ENCODE results near the gene ALOX12.
A peak's percentile ranks its signal among the peaks of the same experiment; 100 is the strongest.

The ALOX12 gene

DNA sequence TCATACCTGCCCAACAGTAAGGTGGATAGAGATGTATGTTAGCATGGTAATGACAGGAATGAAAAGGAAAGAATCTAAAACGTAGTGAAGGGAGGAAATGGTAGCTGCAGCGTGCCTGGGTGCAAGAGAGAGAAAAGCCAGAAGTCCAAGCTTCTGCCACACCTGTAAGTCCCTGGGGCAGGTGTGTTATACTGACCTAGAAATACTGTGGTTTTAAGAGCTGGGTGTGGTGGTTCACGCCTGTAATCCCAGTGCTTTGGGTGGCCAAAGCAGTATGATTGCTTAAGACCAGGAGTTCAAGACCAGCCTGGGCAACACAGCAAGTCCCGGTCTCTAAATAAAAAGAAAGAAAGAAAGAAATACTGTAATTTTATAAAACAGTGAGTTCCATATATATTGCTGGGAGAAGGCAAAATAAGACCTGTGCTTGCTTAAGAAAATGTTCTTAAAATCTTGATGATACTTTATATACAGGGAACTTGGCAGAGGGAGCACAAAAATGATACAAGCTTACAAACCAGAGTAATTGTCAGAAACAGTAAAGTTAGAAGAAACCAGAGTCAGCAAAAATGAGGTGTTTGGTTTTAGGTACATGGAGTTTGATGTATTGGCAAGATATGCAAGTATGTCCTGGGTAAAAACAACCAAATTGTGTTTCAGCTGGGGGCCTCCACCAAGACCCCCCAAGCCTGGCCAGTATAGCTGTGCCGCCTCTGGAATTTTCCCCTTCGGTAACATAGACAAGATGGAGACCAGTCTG, 6.6 kb downstream of the ALOX12 start:
- no peak for DNase-seq

- DNase-seq: no peak
Observed at GRCh38 chr17:7003745-7004144, 7.9 kb downstream of the ALOX12 start.

GRCh38 chr17:7004398-7005253, 8.8 kb downstream of the ALOX12 start:
- DNase-seq: peak; percentile 64 to 81

DNA sequence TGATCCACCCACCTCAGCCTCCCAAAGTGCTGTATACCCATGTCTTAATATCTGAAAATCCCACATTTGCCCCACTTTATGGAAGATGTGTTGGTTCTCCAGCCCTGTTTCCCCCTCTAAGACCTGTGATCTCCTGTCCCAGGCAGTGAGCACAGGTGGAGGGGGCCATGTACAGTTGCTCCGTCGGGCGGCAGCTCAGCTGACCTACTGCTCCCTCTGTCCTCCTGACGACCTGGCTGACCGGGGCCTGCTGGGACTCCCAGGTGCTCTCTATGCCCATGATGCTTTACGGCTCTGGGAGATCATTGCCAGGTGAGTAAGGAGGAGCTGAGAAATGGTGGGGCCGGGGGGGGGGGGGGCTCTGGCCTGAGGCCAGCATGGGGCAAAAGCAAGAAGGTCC, 9.9 kb downstream of the ALOX12 start:
- no peak for DNase-seq

DNA sequence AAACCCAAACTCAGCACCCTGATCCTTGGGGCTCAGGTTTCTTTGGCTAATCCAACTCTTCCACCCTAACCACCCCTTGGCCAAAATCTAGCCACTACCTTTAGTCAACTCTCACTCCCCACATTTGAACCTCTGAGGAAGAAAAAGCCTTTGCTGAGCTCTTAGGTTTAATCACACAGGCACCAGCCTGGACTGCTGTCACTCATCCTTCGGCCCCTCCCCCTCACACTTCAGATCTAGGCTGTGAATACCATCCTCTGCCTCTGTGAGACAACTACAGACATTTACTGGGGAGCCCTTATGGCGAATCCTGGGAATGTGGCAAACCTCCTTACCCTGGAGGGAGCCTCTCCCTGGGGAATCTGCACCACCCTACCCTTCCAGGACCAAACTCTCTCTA, 11.3 kb downstream of the ALOX12 start:
- DNase-seq: no peak

GRCh38 chr17:7010523-7010922, 14.7 kb downstream of the ALOX12 start:
- no peak for DNase-seq

GRCh38 chr17:7011415-7011814, 15.6 kb downstream of the ALOX12 start:
- DNase-seq: no peak

DNA sequence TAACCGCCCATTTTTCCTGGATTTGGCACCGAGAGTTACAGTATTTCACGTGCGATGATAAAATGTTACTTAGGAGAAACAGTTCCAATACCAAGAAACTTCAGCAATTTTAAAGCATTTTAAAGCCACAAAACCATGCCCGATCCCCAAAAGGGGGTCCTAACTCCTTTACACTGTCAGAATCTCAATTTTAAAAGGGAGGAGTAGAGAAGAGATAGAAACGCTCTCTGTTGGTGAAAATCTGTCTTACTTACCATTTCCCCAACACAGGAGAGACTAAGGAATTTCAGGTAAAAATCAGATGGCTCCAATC, 16.0 kb downstream of the ALOX12 start:
- no peak for DNase-seq

DNA sequence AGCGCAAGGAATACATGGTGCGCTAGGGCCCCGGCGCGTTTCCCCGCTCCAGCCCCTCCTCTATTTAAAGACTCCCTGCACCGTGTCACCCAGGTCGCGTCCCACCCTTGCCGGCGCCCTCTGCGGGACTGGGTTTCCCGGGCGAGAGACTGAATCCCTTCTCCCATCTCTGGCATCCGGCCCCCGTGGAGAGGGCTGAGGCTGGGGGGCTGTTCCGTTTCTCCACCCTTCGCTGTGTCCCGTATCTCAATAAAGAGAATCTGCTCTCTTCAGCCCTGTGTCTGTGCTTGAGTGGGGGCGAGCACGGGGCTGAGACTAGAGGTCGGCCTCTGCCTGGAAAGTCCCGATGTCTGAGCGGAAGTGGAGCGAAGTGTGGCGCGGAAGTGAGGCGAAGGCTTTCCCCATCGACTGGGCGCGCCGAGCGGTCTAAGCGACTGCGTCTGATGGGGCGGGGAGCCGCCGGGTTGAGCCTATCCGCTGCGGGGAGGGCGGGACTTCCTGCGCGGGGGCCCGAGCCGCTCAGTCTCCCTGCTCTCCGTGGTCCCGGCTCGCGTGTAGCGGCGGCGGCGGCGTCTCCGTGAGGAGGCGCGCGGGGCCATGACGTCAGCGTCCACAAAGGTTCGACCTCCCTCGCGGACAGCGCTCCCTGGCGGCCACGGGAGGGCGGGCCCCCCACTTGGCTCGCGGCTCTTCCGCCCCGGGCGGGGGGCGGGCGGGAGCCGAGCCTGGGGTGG, 18.6 kb downstream of the ALOX12 start:
- DNase-seq: peak; percentile 99

- DNase-seq: peak; percentile 8 to 43
Observed at GRCh38 chr17:7014995-7015958, 19.4 kb downstream of the ALOX12 start.

GRCh38 chr17:7016418-7016817, 20.6 kb downstream of the ALOX12 start:
- no peak for DNase-seq

DNA sequence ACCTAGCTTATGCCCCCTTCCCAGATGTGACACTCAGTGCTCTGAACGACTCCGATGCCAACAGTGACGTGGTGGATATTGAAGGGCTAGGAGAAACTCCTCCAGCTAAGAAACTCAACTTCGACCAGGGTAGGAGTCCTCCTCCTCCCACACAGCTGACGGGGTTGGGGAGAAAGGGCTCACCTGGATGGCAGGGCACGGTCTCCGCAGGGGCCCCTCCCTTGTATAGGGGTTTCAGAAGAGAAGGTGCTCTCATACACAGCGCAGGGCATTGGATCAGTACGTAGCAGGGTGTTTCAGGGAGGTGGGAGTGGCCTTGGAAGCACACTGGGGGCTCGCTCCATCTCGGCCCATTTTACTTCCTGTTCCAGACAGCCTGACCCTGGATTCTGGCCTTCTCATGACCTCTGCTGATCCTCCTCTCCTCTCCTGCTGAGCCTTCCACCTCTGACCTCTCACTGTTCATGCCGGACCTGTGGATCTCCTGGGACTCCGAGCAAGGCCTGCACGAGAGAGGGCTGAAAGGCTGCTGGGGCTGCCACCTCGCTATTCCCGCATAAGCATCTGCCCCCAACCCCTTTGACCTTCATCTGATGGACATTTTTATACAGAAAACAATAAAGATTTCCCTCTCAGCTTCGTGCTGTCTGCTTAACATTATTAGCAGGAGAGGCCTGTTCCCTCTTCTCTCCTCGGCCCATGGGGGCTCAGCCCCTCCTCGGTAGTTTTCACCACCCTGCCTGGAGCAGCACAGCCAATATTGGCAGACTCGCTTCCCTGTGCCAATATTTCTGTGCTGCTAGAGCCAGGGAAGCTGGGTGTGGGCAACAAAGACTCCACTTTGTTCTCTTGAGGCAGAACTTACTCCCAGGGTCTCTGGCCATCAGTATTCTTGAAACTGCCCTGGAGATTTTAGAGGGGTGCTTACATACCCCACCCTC, 21.3 kb downstream of the ALOX12 start:
- no peak for DNase-seq

DNA sequence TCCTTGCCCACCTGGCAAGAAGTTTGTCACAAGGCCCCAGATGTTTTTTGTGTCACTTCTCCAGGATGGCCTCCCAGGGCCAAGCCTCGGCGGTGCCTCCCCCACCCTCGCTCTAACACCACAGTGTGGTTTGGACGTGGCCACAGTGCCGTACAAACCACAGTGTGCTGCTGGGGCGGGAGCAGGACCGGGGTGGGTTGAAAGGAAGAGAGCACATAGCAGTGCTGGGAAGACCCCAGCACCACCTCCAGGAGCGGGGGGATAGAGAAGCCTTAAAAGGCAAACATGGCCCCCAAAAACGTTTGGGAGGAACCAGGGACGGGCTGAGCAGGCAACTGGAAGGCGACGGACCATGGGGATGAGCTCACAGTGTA, 22.0 kb downstream of the ALOX12 start:
- DNase-seq: no peak

- no peak for DNase-seq
Observed at GRCh38 chr17:7018331-7018964, 22.6 kb downstream of the ALOX12 start.

- no peak for DNase-seq
Observed at GRCh38 chr17:7019367-7019766, 23.5 kb downstream of the ALOX12 start.

GRCh38 chr17:7019839-7020519, 24.1 kb downstream of the ALOX12 start:
- DNase-seq: no peak

- no peak for DNase-seq
Observed at GRCh38 chr17:7020894-7021664, 25.2 kb downstream of the ALOX12 start.

DNA sequence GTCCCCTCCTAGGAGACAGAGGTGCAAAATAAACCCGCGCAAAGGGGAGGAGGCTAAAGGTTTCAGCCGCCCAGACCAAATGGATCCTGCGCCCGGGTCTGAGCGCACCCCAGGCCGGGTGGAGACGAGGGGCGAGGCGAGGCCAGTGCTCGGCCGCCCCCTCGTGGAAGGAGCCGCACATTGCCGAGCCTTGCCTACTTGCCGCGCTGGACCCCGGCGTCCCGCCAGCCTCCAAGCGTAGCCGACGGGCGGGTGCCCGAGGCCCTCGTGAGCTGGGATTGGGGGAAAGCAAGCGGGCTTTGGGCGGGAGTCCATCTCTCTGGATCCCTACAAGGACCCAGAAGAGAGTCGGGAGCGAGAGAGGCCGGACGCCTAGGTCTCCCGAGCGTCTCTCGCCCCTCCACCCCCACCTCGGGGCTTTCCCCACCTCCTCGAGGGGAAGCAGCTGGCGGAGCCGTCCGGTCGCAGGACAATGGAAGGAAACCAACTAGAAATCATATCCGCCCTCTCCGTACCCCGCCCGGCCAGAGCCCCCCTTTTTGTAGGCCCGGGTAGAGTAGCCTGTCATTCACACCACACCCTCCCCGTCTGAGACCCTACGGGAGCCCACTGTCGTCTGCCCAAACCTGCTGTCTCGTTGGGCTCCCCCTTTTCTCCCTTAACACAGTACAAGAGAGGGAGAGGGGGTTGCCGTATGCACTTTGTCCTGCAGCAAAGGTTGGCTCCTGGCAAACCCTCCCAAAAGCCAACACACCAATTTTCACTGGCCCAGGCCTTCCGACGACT, 26.3 kb downstream of the ALOX12 start:
- peak; percentile 61 to 71 for DNase-seq

All from inflammatory macrophage (primary cell).